NCI-H128 (cell line): ENCODE measurements around the gene SCAMP3.

Source experiments
- DNase-seq: peaks from one replicate; lab custom pipeline; 2025; ENCODE audit not compliant: unreplicated experiment; lab: John Stamatoyannopoulos, UW

The SCAMP3 gene

GRCh38 chr1:155285631-155286044 is 23.5 kb upstream of the SCAMP3 start:
- DNase-seq, result no peak

- no peak for DNase-seq
Observed at GRCh38 chr1:155285063-155285462, 22.9 kb upstream of the SCAMP3 start.

GRCh38 chr1:155284476-155284875 is 22.3 kb upstream of the SCAMP3 start:
- no peak for DNase-seq

GRCh38 chr1:155282488-155283091 is 20.4 kb upstream of the SCAMP3 start:
- no peak for DNase-seq

GRCh38 chr1:155279268-155279667 is 17.1 kb upstream of the SCAMP3 start:
- DNase-seq, result no peak

- no peak for DNase-seq
Observed at GRCh38 chr1:155278689-155279160, 16.6 kb upstream of the SCAMP3 start.

- peak; percentile 50 for DNase-seq
Observed at GRCh38 chr1:155277902-155278688, 15.9 kb upstream of the SCAMP3 start.

GRCh38 chr1:155277070-155277901 is 15.1 kb upstream of the SCAMP3 start, which contains the start of gene HCN3:
Gene HCN3 (plus strand): TSS chr1:155277463. CDS start chr1:155277591, 128 bp downstream.
- peak; percentile 99 for DNase-seq

GRCh38 chr1:155273343-155274245 is 11.4 kb upstream of the SCAMP3 start, which contains the start of gene CLK2:
Gene CLK2 (minus strand): TSS chr1:155273504. CDS start chr1:155270977, 2,527 bp downstream.
- peak; percentile 95 for DNase-seq

GRCh38 chr1:155272466-155273342 is 10.5 kb upstream of the SCAMP3 start:
- DNase-seq, result no peak

- DNase-seq, result no peak
Observed at GRCh38 chr1:155269381-155269780, 7.2 kb upstream of the SCAMP3 start.

GRCh38 chr1:155268630-155269029 is 6.5 kb upstream of the SCAMP3 start:
- no peak for DNase-seq

GRCh38 chr1:155267373-155267772 is 5.2 kb upstream of the SCAMP3 start:
- no peak for DNase-seq

GRCh38 chr1:155266553-155266952 is 4.4 kb upstream of the SCAMP3 start:
- no peak for DNase-seq

- DNase-seq, result no peak
Observed at GRCh38 chr1:155263067-155263466, 907 bp upstream of the SCAMP3 start.

- no peak for DNase-seq
Observed at GRCh38 chr1:155261493-155261851, 688 bp downstream of the SCAMP3 start.

GRCh38 chr1:155260276-155260675 is 1.9 kb downstream of the SCAMP3 start:
- DNase-seq, result no peak

- no peak for DNase-seq
Observed at GRCh38 chr1:155256058-155256852, 5.9 kb downstream of the SCAMP3 start.
